Stimulated activated naive B cell treated with anti-CD40 and anti-IgM and Interleukin-4, amounts not matched to agents 10 μg/mL and 1 μg/mL and 100 μg/mL, for 72 hours (primary cell): ENCODE data around the gene LRRC36.
A peak's percentile ranks its signal among the peaks of the same experiment; 100 is the strongest.
"Not testable (repeated sequence)": the region's sequence is repeated elsewhere in the genome, so short reads cannot be mapped to it uniquely, and the experiment has no call there.

Experiments used
- ATAC-seq, 2 donors: fragments of 150-1000 bp; cut with Tn5 transposase; replicated peaks; 2 replicates each; pipeline ENCODE4 v1.10.0; 2021; ENCODE audit warnings: moderate library complexity in 1 of 2
- DNase-seq: peaks from one replicate; pipeline ENCODE4 v3.0.0; 2021
- H3K27ac Mint-ChIP-seq: one replicate; pipeline ENCODE4 v1.8.0; 2022; ENCODE audit warnings: mild to moderate bottlenecking, mixed read lengths
- H3K27me3 Mint-ChIP-seq, 2 donors: one replicate each; pipeline ENCODE4 v1.8.0; 2022; ENCODE audit warnings: mixed read lengths in 2 of 2
- H3K36me3 Mint-ChIP-seq, 2 donors: one replicate each; pipeline ENCODE4 v1.8.0; 2022; ENCODE audit warnings: mixed read lengths in 2 of 2, mild to moderate bottlenecking in 1 of 2
- H3K4me1 Mint-ChIP-seq, 2 donors: one replicate each; pipeline ENCODE4 v1.8.0; 2022; ENCODE audit warnings: mixed read lengths in 2 of 2, mild to moderate bottlenecking in 1 of 2
- H3K4me3 Mint-ChIP-seq, 2 donors: one replicate each; pipeline ENCODE4 v1.8.0; 2022; ENCODE audit warnings: mild to moderate bottlenecking in 2 of 2, mixed read lengths in 2 of 2, moderate library complexity in 1 of 2
- H3K9me3 Mint-ChIP-seq, 2 donors: one replicate each; pipeline ENCODE4 v1.8.0; 2022; ENCODE audit warnings: mixed read lengths in 2 of 2, mild to moderate bottlenecking in 1 of 2

The LRRC36 gene

GRCh38 chr16:67404740-67405226 is 78.2 kb downstream of the LRRC36 start:
- ATAC-seq (no peak), DNase-seq (no peak)
- no peak overlapping the region for H3K27ac Mint-ChIP-seq
- H3K4me1 Mint-ChIP-seq = no peaks in the 10 kb centered on the region
- H3K27me3 Mint-ChIP-seq = peaks cover 5 to 22% of the 10 kb centered on the region in 2 donors
- H3K4me3 Mint-ChIP-seq = no peak overlapping the region
- no peaks in the 10 kb centered on the region for H3K36me3 Mint-ChIP-seq
- no peaks in the 10 kb centered on the region for H3K9me3 Mint-ChIP-seq

DNA sequence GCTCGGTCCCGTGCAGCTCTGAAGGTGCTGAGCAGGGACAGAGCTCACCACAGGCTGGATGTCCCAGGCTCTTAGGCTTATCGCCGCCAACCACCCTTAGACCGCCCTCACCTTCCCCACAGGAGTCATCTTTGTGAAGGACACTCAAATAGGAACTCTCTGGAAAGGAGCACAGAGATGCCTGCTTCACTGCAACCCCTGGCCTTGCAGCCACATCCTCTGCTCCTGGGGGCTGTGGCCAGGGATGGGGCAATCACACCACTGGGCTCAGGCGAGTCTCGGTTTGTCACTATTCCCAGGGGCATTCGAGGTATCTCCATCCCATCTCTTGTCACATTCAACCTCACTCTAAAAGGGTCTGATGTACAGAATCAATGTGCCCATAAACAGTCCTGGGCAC is 78.7 kb downstream of the LRRC36 start:
- ATAC-seq (no peak), DNase-seq (no peak)
- no peaks in the 10 kb centered on the region for H3K36me3 Mint-ChIP-seq
- H3K27me3 Mint-ChIP-seq = peaks cover 5 to 22% of the 10 kb centered on the region in 2 donors
- no peaks in the 10 kb centered on the region for H3K9me3 Mint-ChIP-seq
- H3K4me3 Mint-ChIP-seq = no peak overlapping the region
- no peaks in the 10 kb centered on the region for H3K4me1 Mint-ChIP-seq
- no peak overlapping the region for H3K27ac Mint-ChIP-seq

DNA sequence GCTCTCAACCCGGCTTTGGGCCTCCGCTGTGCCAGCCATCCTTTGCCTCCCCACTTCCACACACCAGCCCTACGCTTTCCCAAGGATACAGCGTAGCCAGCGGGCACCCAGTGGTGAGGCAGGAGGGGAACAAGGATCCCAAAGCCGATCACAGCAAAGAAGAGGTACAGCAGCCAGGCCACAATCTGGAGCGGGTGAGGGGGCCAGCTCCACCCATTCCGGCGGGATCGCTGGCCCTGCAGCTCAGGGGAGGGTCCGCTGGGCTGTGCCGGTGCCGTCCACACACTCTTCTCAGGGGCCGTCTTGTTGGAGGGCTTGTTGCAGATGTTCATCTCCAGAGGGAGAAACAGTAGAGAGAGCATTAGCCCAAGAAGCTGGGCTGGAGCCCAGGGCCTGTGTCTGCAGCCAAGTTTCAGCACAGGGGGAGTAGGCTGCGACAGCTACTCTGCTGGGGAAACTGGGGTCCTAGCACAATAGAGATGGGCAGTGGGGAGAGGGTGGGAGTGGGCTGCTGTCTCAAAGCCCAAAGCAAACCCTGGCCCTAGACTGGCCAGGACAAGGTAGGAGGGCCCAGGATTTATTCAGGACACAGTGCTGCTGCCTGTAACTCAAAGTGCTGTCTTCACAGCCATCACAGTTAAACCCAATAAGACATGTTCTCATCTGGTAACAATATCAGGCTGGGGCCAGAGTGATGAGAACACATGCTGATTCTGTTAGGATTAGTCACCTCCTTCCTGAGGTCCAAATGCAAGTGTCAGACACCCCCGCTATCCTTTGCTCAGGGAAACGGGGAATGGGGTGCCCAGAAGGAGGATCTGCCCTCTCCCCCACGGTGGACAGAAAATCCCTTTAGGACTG is 79.7 kb downstream of the LRRC36 start:
- H3K27ac Mint-ChIP-seq = no peak overlapping the region
- DNase-seq = no peak
- no peak for ATAC-seq
- H3K9me3 Mint-ChIP-seq = no peaks in the 10 kb centered on the region
- H3K27me3 Mint-ChIP-seq = peaks cover 5 to 22% of the 10 kb centered on the region in 2 donors
- H3K4me1 Mint-ChIP-seq = no peaks in the 10 kb centered on the region
- no peaks in the 10 kb centered on the region for H3K36me3 Mint-ChIP-seq
- H3K4me3 Mint-ChIP-seq = no peak overlapping the region

- Mint-ChIP-seq H3K27ac (no peak overlapping the region), H3K27me3 (peaks cover 5 to 15% of the 10 kb centered on the region in 2 donors), H3K4me1 (no peaks in the 10 kb centered on the region), H3K9me3 (no peaks in the 10 kb centered on the region), H3K36me3 (no peaks in the 10 kb centered on the region), H3K4me3 (no peak overlapping the region)
- no peak for DNase-seq
- no peak for ATAC-seq
Observed at GRCh38 chr16:67407176-67407787, 80.7 kb downstream of the LRRC36 start.

DNA sequence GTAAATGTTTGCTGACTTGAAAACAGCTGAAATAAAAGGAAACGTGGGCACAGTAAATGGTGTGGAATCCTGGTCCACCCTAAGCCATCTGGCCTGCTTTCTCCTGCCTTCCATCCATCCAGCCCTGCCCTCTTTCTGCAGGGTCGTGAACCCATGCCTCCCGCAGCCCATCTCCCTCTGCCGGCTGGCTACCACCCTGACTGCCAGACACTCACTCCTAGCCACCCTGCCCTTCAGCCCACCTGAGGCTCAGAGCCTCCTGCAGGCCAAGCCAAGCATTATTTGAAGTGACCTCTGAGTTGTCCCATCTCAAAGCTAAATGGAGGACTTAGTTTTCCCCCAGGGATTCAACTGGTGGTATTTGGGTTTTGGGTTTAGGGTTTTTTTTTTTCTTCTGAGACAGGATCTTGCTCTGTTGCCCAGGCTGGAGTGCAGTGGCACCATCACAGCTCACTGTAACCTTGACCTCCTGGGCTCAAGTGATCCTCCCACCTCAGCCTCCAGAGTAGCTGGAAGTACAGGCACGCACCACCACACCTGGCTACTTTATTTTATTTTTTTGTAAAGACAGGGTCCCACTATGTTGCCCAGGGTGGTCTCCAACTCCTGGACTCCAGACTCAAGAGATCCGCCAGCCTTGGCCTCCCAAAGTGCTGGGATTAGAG is 81.3 kb downstream of the LRRC36 start:
- Mint-ChIP-seq H3K36me3 (no peaks in the 10 kb centered on the region), H3K27me3 (peaks cover 5 to 9% of the 10 kb centered on the region in 2 donors), H3K4me1 (no peaks in the 10 kb centered on the region), H3K9me3 (no peaks in the 10 kb centered on the region), H3K4me3 (no peak overlapping the region), H3K27ac (no peak overlapping the region)
- DNase-seq = no peak
- ATAC-seq = no peak

DNA sequence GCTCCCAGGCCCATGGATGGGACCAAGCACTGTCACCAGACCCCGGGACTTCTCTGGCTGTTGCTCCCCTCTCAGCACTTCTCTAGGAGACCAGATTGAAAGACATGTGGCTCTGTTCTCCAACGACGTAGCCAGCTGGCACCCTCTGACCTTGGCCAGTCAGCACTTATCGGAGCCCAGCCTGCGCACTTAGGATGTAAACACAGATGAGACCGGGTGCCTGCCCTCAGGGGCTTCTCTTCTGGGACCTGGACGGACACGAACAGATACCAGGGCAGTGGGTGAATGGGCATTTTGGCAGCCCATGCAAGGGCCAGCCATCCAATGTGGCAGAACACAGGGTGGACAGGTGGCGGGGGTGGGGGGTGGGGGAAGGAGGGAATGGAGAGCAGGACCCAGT is 83.0 kb downstream of the LRRC36 start:
- H3K9me3 Mint-ChIP-seq = no peaks in the 10 kb centered on the region
- no peak overlapping the region for H3K27ac Mint-ChIP-seq
- ATAC-seq (no peak), DNase-seq (no peak)
- H3K4me1 Mint-ChIP-seq = peaks cover 4 to 6% of the 10 kb centered on the region in 2 donors
- no peaks in the 10 kb centered on the region for H3K36me3 Mint-ChIP-seq
- peaks cover 0 to 4% of the 10 kb centered on the region in 2 donors for H3K27me3 Mint-ChIP-seq
- no peak overlapping the region for H3K4me3 Mint-ChIP-seq

- H3K9me3 Mint-ChIP-seq = no peaks in the 10 kb centered on the region
- ATAC-seq (no peak), DNase-seq (no peak)
- H3K4me1 Mint-ChIP-seq = peaks cover 10 to 13% of the 10 kb centered on the region in 2 donors
- no peak overlapping the region for H3K27ac Mint-ChIP-seq
- H3K4me3 Mint-ChIP-seq = no peak overlapping the region
- H3K27me3 Mint-ChIP-seq = peaks cover 4 to 10% of the 10 kb centered on the region in 2 donors
- no peaks in the 10 kb centered on the region for H3K36me3 Mint-ChIP-seq
Observed at GRCh38 chr16:67411339-67411738, 84.7 kb downstream of the LRRC36 start.

GRCh38 chr16:67412294-67412693 is 85.7 kb downstream of the LRRC36 start:
- Mint-ChIP-seq H3K4me1 (peaks cover 14 to 19% of the 10 kb centered on the region in 2 donors), H3K27ac (no peak overlapping the region), H3K36me3 (no peaks in the 10 kb centered on the region), H3K27me3 (peaks cover 8 to 17% of the 10 kb centered on the region in 2 donors), H3K4me3 (no peak overlapping the region), H3K9me3 (no peaks in the 10 kb centered on the region)
- DNase-seq = no peak
- ATAC-seq = no peak

DNA sequence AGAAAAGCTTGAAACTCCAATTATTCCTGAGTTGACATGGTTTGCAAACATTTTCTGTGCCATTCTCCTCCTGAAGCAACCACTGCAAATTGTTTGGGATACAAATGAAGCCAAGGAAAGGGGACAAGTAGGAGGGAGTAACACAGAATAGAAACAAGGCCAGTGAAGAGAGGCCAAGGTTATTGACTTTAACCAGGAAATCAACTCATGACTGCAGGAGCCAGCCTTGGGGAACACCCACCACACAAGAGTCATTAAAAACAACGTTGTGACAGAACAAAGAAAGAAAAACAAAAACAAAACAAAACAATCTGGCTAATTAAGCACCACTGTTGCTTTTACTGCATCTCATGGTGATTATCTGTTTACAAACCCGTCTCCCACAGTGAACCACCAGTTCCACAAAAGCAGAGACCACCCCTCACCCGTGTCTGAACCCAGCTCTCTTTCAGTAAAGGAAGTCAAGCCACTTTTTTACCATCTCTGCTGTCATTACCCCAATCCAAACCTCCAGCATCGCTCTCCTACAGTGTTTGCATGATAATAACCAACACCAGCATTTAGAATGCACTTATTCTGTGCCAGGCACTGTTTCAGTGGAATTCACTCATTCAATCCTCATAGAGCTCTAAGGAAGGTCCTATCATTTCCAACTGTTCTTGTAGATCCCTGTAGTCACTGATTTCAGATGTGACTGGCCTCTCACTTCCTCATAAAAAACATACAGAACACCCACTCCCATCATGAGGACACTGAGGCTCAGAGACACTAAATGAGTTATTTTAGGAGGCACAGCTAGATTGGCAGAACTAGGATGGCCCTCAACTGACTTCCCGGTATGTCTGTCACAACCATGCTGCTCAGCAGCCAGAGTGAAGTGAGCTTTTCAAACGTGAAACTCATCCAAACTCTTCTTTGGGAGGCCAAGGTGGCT is 87.6 kb downstream of the LRRC36 start:
- Mint-ChIP-seq H3K27me3 (peaks cover 13 to 19% of the 10 kb centered on the region in 2 donors), H3K4me3 (no peak overlapping the region), H3K36me3 (no peaks in the 10 kb centered on the region), H3K9me3 (no peaks in the 10 kb centered on the region), H3K27ac (no peak overlapping the region), H3K4me1 (peaks cover 14 to 19% of the 10 kb centered on the region in 2 donors)
- ATAC-seq = no peak
- no peak for DNase-seq

GRCh38 chr16:67415421-67415820 is 88.8 kb downstream of the LRRC36 start:
- H3K4me3 Mint-ChIP-seq = peak overlapping the region; percentile 74 to 85
- not testable (repeated sequence) for H3K36me3 Mint-ChIP-seq, H3K27ac Mint-ChIP-seq, DNase-seq, H3K9me3 Mint-ChIP-seq, ATAC-seq
- H3K27me3 Mint-ChIP-seq = peaks cover 18 to 27% of the 10 kb centered on the region in 2 donors
- H3K4me1 Mint-ChIP-seq = peaks cover 14 to 19% of the 10 kb centered on the region in 2 donors

DNA sequence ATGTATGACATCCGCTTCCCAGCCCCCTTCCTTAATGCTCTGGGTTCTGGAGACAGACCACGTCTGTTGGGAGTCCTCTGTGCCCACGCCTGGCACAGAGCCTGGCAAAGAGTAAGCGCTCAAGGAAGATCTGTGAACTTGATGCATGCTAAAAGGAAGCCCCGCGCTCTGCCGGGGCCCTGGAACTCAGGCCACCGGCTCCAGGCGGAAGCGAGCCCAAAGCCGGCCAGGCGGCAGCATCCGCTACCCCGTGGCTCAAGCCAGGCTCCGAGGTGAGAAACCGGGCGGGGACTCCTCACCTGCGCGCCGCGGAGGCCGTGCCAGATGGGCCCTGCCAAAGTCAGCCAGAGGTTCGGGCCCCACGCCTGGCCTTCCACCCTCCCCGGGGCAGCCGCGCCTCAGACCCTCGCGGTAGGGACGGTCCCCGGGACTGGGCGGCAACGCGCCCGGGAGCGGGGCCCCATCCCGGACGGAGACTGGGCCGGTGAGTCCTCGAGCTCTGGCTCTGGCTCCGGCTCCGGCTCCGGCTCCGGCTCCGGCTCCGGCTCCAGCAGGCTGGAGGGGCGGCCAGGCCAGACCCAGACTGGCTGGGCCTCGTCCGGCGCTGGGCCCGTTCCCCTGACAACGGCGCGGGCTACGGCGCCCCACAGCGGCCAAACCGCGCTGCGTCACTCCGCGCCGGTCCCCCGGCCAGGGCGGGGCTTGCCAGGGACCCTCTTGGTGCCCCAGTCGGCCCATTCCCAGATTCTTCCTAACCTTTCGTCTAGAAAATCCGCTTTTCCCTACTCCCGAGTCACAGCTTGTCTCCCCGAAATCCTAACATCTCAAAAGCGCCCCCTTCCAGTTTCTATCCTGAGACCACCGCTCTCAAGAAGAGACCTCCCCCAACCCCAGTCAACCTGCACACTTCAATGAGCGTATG is 89.5 kb downstream of the LRRC36 start, which contains the start of gene ZDHHC1:
TSS of gene ZDHHC1 (minus strand) at position 606 of the 922 bp plus-strand sequence. CDS start 8,702 bp downstream, outside the sequence.
- Mint-ChIP-seq H3K36me3 (no peaks in the 10 kb centered on the region), H3K9me3 (no peaks in the 10 kb centered on the region), H3K4me1 (peaks cover 14 to 19% of the 10 kb centered on the region in 2 donors), H3K27ac (peak within 1 kb of the TSS; percentile 56), H3K27me3 (peaks cover 18 to 27% of the 10 kb centered on the region in 2 donors), H3K4me3 (peak within 1 kb of the TSS; percentile 85 to 86)
- peak; percentile 90 to 92 for ATAC-seq
- peak; percentile 63 for DNase-seq

DNA sequence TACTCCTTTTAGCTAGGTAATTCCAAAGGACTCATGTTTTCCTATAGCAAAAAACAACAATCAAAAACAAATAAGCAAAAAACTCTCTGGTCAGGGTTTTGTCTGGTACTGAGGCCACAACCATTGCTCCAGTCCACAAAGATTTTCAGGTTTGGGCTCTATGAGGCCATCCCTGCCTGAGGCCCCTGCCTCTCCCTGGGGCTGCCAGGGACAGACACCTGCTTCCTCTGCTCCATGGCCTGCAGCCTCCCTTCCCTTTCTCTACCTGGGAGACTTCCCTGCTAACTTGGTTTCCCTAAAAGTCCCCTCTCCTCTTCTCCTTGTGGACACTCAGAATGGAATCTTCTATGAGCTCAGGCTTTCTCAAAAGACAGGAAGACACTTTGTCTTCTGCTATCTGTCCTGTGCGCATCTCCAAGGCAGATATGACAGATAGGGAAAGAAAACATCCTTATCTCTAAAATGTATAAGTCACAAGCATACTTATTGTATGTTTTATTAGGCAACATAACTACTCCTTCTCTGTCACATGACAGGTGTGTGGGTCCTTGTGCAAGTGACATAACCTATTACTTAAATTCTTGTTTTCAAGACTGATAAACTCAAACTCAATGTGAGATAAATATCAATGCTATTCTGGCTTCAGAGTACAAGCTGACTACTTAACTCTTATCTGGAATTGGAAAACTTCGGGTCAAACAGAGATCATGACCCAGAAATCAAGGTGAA is 90.9 kb downstream of the LRRC36 start:
- no peak for ATAC-seq
- peaks cover 18 to 30% of the 10 kb centered on the region in 2 donors for H3K27me3 Mint-ChIP-seq
- DNase-seq = no peak
- H3K9me3 Mint-ChIP-seq = no peaks in the 10 kb centered on the region
- H3K27ac Mint-ChIP-seq = no peak overlapping the region
- peaks cover 14 to 19% of the 10 kb centered on the region in 2 donors for H3K4me1 Mint-ChIP-seq
- H3K4me3 Mint-ChIP-seq = peak overlapping the region; percentile 28 to 59
- H3K36me3 Mint-ChIP-seq = no peaks in the 10 kb centered on the region
